HFFc6 (cell line): Measurements from ENCODE around the gene IL1R2. TPM values are rescaled to one million over a fixed set of nuclear protein-coding genes. Genes with fewer than 3 reads are reported as not detected.

ENCODE experiments used
- DNase-seq: peaks from one replicate; pipeline ENCODE4 v3.0.0-alpha.2; 2018
- H3K27ac Mint-ChIP-seq: 2 replicates; pipeline ENCODE4 v1.8.0; 2020; ENCODE audit warnings: mild to moderate bottlenecking, mixed read lengths
- H3K27me3 Mint-ChIP-seq: 2 replicates; pipeline ENCODE4 v1.8.0; 2021; ENCODE audit warnings: mild to moderate bottlenecking, moderate library complexity, mixed read lengths; ENCODE audit not compliant: insufficient read depth
- H3K36me3 Mint-ChIP-seq: 2 replicates; pipeline ENCODE4 v1.8.0; 2021; ENCODE audit warnings: low read depth, mixed read lengths
- H3K4me1 Mint-ChIP-seq: 2 replicates; pipeline ENCODE4 v1.8.0; 2020; ENCODE audit warnings: low read depth, mixed read lengths
- H3K4me3 Mint-ChIP-seq: 2 replicates; pipeline ENCODE4 v1.8.0; 2020; ENCODE audit warnings: mild to moderate bottlenecking, moderate library complexity, mixed read lengths
- H3K9me3 Mint-ChIP-seq: 2 replicates; pipeline ENCODE4 v1.8.0; 2020; ENCODE audit warnings: mild to moderate bottlenecking, mixed read lengths
- total RNA-seq, 6 experiments: library from RNA; stranded (reverse); fragmentation: NEBNext Ultra II Directional; extraction: Animal tissue kit (Norgen Biotek cat#: 25700); gene quantifications; 2 replicates in 1 of 6; 3 replicates in 5 of 6; pipeline ENCODE4 v1.2.3, GENCODE V29; 2021
- TF ChIP-seq, protein P1 (sequence below): fragments of 200-600 bp; sonication (generic); IDR thresholded peaks from 2 replicates; pipeline ENCODE4 v1.5.0; 2021; ENCODE audit warnings: antibody characterized with exemption, mild to moderate bottlenecking

Gene IL1R2
- total RNA-seq, 6 experiments from 2014 or later, result 0.25 to 0.36 TPM; not detected in 4

DNA sequence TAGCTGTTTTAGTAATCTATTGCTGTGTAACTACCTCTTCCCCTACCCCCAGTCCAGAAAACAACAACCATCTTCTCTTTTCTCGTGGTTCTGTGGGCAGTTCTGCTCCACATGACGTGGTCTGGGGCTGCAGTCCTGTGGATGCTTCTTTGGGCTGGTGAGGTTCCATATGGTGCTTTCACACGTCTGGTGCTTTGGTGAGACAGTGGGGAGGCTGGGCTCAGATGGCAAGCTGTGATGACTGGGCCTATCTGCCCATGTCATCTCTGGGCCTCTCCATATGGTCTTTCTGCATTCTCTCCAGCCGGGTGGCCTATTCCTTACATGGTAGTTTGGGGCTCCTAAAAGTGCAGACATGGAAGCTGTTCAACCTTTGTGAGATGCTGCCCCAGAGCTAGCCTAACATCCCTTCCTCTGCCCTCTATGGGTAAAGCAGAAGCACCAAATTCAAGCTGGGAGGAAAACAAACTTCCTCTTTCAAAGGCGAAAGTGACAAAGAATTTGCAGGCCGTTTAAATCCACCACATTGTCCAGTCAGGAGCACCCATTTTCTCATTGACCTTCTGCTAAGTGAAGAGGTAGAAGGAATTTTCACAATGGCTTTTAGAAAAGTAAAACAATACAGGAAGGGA is 82.5 kb downstream of the IL1R2 start:
- TF ChIP-seq, protein P1, sequence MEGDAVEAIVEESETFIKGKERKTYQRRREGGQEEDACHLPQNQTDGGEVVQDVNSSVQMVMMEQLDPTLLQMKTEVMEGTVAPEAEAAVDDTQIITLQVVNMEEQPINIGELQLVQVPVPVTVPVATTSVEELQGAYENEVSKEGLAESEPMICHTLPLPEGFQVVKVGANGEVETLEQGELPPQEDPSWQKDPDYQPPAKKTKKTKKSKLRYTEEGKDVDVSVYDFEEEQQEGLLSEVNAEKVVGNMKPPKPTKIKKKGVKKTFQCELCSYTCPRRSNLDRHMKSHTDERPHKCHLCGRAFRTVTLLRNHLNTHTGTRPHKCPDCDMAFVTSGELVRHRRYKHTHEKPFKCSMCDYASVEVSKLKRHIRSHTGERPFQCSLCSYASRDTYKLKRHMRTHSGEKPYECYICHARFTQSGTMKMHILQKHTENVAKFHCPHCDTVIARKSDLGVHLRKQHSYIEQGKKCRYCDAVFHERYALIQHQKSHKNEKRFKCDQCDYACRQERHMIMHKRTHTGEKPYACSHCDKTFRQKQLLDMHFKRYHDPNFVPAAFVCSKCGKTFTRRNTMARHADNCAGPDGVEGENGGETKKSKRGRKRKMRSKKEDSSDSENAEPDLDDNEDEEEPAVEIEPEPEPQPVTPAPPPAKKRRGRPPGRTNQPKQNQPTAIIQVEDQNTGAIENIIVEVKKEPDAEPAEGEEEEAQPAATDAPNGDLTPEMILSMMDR, result no peak
- Mint-ChIP-seq H3K9me3 (no peaks in the 10 kb centered on the region), H3K4me3 (no peak overlapping the region), H3K27me3 (peaks cover 1% of the 10 kb centered on the region; the same call in 1 of the 2 replicates), H3K4me1 (peaks cover 28% of the 10 kb centered on the region), H3K36me3 (no peaks in the 10 kb centered on the region; the same call in 1 of the 2 replicates), H3K27ac (no peak overlapping the region)
- no peak for DNase-seq

DNA sequence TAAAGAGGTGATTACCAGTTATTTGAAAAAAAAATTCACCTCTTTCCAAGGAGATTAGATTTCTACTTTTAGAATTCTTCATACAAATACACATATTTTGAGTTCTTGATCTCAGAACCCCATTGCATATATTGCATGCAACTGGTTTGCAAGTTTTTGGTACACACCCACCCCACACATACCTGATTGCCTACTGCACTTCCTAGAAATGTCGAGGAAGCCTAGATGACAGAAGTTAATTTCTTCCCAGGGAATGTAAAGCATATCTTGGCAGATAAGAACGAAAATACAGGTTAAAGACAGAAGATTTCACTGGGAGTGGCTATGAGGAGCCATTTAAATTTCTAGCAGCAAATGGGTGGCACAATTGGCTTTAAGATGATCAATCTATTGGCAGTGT is 83.7 kb downstream of the IL1R2 start:
- TF ChIP-seq, protein P1, result no peak
- no peaks in the 10 kb centered on the region; the same call in 1 of the 2 replicates for H3K36me3 Mint-ChIP-seq
- H3K27me3 Mint-ChIP-seq, result peaks cover 1% of the 10 kb centered on the region; the same call in 1 of the 2 replicates
- no peaks in the 10 kb centered on the region for H3K9me3 Mint-ChIP-seq
- H3K4me1 Mint-ChIP-seq, result peaks cover 24% of the 10 kb centered on the region
- no peak overlapping the region for H3K4me3 Mint-ChIP-seq
- H3K27ac Mint-ChIP-seq, result no peak overlapping the region
- DNase-seq, result no peak

DNA sequence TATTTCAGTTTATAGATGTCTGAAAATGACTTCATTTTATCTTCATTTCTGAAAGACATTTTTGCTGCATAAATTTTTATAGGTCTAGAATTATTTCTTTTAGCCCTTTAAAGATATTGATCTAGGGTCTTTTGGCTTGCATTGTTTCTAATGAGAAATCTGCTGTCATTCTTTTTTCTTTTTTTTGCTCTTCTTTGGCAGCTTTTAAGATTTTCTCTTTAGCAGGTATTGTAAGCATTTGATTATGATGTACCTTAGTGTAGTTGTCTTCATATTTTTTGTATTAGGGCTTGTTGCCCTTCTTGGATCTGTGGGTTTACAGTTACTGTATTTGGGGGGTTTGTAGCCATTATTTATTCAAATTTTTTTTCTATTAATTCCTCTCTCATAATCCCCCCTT is 84.8 kb downstream of the IL1R2 start:
- no peak for DNase-seq
- Mint-ChIP-seq H3K9me3 (no peaks in the 10 kb centered on the region), H3K4me1 (peaks cover 29% of the 10 kb centered on the region), H3K36me3 (peaks cover 5% of the 10 kb centered on the region; the same call in 1 of the 2 replicates), H3K27me3 (peaks cover 1% of the 10 kb centered on the region; the same call in 1 of the 2 replicates), H3K4me3 (no peak overlapping the region), H3K27ac (no peak overlapping the region)
- TF ChIP-seq, protein P1, result no peak

Other genes starting within 250 kb of the IL1R2 start
- gene IL1R1, start 150.8 kb downstream of the IL1R2 start, total RNA-seq, result 10 to 100 TPM; 13.8 to 25.0 (median 22.9) TPM
- not detected for gene IL1RL2, start 195.1 kb downstream of the IL1R2 start, total RNA-seq